HG03342 (cell line): ENCODE data around the gene UNK.
"Not testable (repeated sequence)": the region's sequence is repeated elsewhere in the genome, so short reads cannot be mapped to it uniquely, and the experiment has no call there.

Source experiments
- ATAC-seq: cut with Tn5 transposase; IDR thresholded peaks from one replicate; pipeline ENCODE4 v1.9.1; 2021; ENCODE audit warnings: mild to moderate bottlenecking, moderate library complexity; ENCODE audit not compliant: unreplicated experiment

The UNK gene

GRCh38 chr17:75753514-75754377 lies 30.9 kb upstream of the UNK start:
- peak; percentile 46 for ATAC-seq

DNA sequence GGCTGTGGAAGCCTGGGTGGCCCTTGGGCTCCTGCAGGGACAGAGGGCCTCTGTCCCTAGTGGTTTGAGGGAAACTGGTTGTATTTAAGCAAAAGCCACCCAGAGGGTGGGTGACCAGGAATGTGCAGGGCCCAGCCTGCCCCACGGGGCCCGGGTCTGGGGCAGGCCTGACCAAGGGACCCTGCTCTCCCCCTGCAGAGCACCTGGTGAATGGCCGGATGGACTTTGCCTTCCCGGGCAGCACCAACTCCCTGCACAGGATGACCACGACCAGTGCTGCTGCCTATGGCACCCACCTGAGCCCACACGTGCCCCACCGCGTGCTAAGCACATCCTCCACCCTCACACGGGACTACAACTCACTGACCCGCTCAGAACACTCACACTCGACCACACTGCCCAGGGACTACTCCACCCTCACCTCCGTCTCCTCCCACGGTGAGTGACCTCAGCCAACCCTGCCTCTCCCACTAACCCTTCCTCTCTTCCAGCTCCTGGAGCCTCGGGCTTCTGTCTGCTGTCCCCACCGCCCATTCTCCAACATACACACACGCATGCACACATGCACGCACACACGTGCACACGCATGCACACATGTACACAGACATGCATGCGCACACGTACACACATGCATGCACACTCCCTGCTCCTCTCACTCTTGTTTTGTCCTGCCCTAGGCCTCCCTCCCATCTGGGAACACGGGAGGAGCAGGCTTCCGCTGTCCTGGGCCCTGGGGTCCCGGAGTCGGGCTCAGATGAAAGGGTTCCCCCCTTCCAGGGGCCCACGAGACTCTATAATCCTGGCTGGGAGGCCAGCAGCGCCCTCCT lies 30.0 kb upstream of the UNK start:
- no peak for ATAC-seq

DNA sequence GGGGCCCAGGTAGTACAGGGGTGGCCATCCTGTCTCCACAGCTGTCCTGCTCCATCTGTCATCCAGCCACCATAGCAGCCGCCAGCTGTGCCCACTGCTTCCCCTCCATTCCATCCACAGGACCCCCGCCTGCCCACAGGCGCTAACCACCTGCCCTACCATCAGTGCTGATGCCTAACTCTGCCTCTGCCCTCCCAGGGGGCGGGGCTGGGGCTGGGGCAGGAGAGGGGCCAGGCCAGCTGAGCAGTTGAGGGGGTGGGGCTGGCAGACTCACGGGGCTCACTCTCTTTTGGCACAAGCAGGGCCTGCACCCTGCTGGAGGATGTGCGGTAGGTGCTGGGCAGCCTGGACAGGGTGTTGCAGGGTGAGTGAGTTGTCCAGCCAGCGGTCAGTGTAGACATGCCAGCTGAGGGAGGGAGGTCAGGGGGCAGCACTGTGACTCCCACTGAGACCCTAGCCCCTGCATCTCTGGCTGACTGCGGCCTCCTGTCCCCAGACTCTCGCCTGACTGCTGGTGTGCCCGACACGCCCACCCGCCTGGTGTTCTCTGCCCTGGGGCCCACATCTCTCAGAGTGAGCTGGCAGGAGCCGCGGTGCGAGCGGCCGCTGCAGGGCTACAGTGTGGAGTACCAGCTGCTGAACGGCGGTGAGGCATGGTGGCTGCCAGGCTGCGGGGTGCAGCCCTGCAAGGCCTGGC lies 29.3 kb upstream of the UNK start:
- no peak for ATAC-seq

- ATAC-seq = no peak
Observed at GRCh38 chr17:75755990-75756389, 28.6 kb upstream of the UNK start.

GRCh38 chr17:75756451-75757085 lies 28.0 kb upstream of the UNK start:
- ATAC-seq = no peak

DNA sequence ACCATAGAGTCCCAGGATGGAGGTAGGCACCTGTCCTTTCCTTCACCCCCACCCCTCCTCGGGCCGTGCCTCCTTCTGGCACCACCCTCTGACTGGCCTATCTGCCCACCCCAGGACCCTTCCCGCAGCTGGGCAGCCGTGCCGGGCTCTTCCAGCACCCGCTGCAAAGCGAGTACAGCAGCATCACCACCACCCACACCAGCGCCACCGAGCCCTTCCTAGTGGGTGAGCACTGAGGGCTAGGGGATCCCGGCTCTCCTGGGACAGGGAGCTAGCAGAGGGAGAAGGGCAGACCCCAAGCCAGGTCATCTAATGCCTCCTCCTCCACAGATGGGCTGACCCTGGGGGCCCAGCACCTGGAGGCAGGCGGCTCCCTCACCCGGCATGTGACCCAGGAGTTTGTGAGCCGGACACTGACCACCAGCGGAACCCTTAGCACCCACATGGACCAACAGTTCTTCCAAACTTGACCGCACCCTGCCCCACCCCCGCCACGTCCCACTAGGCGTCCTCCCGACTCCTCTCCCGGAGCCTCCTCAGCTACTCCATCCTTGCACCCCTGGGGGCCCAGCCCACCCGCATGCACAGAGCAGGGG lies 27.4 kb upstream of the UNK start:
- no peak for ATAC-seq

- no peak for ATAC-seq
Observed at GRCh38 chr17:75758131-75758905, 26.3 kb upstream of the UNK start.

- no peak for ATAC-seq
Observed at GRCh38 chr17:75759457-75759856, 25.1 kb upstream of the UNK start.

GRCh38 chr17:75759978-75760640 lies 24.5 kb upstream of the UNK start:
- ATAC-seq = not testable (repeated sequence)

DNA sequence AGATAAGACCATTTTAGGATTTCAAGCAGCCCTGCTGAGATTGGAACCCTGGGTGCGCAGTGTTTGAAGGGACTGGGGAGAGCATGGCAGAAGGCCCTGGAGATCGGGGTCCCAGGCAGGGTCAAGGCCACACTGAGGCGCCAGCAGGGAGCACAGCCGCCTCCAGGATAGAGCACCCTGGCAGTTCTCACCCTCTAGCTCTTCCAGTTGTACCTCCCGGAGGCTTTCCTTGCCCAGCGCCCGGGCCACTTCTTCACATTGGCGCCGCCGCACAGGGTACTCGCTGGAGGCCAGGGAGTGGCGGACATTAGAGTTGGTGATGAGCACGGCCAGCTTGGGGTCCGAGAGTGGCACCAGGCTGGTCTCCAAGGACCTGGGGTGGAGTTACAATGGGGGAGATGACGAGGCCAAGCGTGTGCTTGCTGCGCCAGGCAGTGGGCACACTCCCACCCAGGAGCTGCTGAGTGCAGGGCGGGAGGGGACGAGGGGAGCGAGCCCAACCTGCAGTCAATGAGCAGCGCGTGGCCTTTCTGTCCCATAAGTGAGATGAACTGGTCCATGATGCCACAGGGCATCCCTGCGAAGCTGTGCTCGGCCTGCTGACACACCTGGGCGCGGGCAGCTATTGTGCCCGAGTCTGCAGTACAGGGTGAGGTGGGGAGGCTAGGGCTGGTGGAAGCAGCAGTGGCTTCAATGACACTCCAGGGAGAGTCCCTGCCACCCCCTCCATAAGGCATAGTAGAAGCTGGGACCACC lies 21.9 kb upstream of the UNK start:
- no peak for ATAC-seq

GRCh38 chr17:75763269-75763607 lies 21.4 kb upstream of the UNK start:
- no peak for ATAC-seq

- ATAC-seq = no peak
Observed at GRCh38 chr17:75763613-75764416, 20.8 kb upstream of the UNK start.

GRCh38 chr17:75764417-75764710 lies 20.2 kb upstream of the UNK start:
- peak; percentile 48 for ATAC-seq

DNA sequence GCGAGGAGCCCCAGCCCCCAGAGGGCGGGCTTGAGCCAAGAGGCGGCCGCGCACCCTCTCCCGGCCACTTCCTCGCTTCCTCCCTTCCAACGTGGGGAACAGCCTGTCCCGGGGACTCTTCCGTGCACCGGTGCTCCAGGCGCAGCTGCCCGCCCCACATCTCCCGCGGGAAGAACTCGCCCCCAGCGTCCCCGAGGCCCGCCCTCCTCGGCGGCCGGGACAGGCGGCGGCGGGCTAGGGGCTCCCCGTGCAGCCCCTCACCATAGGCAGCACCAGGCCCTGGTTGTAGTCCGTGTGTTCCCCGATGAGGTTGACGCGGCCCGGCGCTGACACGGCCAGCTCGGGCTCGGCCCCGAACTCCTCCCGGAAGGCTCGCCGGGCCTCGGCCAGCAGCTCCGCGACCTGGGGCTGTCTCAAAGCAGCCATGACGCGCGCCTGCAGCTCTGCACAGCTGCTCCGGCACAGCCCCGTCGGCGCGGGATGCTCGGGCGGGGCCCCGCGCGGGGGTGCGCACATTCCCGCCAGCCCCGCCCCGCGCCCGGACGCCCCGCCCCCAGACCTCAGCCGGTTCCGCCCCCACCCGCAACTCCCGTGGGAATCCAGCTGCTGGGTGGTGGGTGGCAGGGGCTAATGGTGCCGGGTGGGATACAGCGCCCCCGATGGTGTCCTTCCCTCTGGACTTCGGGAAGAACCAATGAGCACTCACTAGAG lies 19.7 kb upstream of the UNK start, which contains the start of gene GALK1:
Gene GALK1, minus strand, starts transcription at position 482 of the 711 bp plus-strand sequence. Its CDS starts 56 bp downstream, at position 426.
- peak; percentile 60 for ATAC-seq

GRCh38 chr17:75765981-75766380 lies 18.6 kb upstream of the UNK start:
- ATAC-seq = no peak

GRCh38 chr17:75767881-75768280 lies 16.7 kb upstream of the UNK start:
- no peak for ATAC-seq

DNA sequence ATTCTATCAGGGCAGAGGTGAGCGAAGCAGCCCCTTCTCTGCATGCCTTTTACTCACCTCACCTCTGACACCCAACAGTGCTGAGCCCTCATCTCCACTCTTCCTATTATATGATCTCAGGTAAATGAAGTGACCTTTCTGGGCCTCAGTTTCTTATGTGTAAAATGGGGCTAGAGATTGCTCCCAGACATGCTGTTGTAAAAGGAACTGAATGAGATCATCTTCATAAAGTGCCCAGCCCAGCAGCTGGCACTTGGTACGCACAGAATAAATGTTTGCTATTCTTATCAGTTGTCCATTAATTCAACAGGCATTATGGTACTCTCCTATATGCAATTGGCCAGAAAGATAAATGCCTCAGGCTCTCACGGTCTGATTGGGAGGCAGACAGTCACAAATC lies 15.1 kb upstream of the UNK start:
- ATAC-seq = no peak
